Lung (tissue), 12 donors: ENCODE data around the gene EHD1. TPM values are rescaled to one million over a fixed set of nuclear protein-coding genes. Genes with fewer than 3 reads are reported as not detected.
A peak's percentile ranks its signal among the peaks of the same experiment; 100 is the strongest.

ENCODE experiments used
- ATAC-seq: fragments of 200-7000 bp; cut with Tn5 transposase; one replicate; pipeline ENCODE4 v1.9.1; 2020; ENCODE audit warnings: moderate number of reproducible peaks; ENCODE audit not compliant: insufficient read depth, low FRiP score
- DNase-seq, 3 donors: peaks; one replicate each; pipeline ENCODE4 v3.0.0-alpha.2; 2013 to 2017
- H3K27ac ChIP-seq, 2 donors: one replicate each; pipeline ENCODE4 v1.5.1; 2013; ENCODE audit warnings: mild to moderate bottlenecking in 2 of 2, moderate library complexity in 2 of 2, control low read depth in 1 of 2, inconsistent platforms in 1 of 2, low read depth in 1 of 2, low read length in 1 of 2
- H3K27me3 ChIP-seq, 3 donors: one replicate each; pipeline ENCODE4 v1.5.1; 2013; ENCODE audit warnings: low read length in 2 of 3; ENCODE audit not compliant: control insufficient read depth in 3 of 3, insufficient read depth in 3 of 3
- H3K36me3 ChIP-seq, 4 donors: one replicate each; pipeline ENCODE4 v1.5.1; 2013; ENCODE audit warnings: low read length in 4 of 4, mild to moderate bottlenecking in 1 of 4, moderate library complexity in 1 of 4; ENCODE audit not compliant: control insufficient read depth in 4 of 4, insufficient read depth in 4 of 4
- H3K4me1 ChIP-seq, 5 donors: one replicate each; pipeline ENCODE4 v1.5.1; 2013; ENCODE audit warnings: low read length in 5 of 5, mild to moderate bottlenecking in 2 of 5, moderate library complexity in 1 of 5; ENCODE audit not compliant: control insufficient read depth in 5 of 5, insufficient read depth in 5 of 5
- H3K4me3 ChIP-seq: one replicate; pipeline ENCODE4 v1.5.1; 2013; ENCODE audit warnings: mild to moderate bottlenecking, control low read depth, moderate library complexity
- H3K9ac ChIP-seq, 2 donors: one replicate each; pipeline ENCODE4 v1.5.1; 2013; ENCODE audit warnings: low read length in 2 of 2, control low read depth in 1 of 2; ENCODE audit not compliant: insufficient read depth in 1 of 2
- H3K9me3 ChIP-seq, 4 donors: one replicate each; pipeline ENCODE4 v1.5.1; 2013; ENCODE audit warnings: low read length in 3 of 4, mild to moderate bottlenecking in 1 of 4, moderate library complexity in 1 of 4; ENCODE audit not compliant: control insufficient read depth in 4 of 4, insufficient read depth in 3 of 4
- WGBS, 2 donors: extraction: QIAGEN DNeasy Blood & Tissue Kit; methylation state at CpG; one replicate each; pipeline ENCODE4 v1.1.7; 2013; 5-methylcytosine and 5-hydroxymethylcytosine counted together
- polyA plus RNA-seq, 2 donors: library from polyadenylated mRNA; stranded (reverse); fragments of 200-250 nt; gene quantifications; one replicate each; pipeline ENCODE4 v1.2.1, GENCODE V29; 2013
- total RNA-seq, 2 donors: library from RNA; depleted of rRNA in 1 of 2; stranded (reverse); fragments of >200 nt in 1 of 2; gene quantifications; one replicate each; pipeline ENCODE4 v1.2.1, GENCODE V29; 2014 to 2021
- TF ChIP-seq, protein P1 (sequence below): IDR thresholded peaks from 2 replicates; pipeline ENCODE4 v1.5.1; 2012; ENCODE audit warnings: mild to moderate bottlenecking; ENCODE audit errors: control extremely low read depth, extremely low read depth
- donor health status: control.
- donor health status: control.
- donor health status: Bipolar disorder and iron deficiency.
- donor health status: healthy.
- donor health status: DM: yes; HTN: yes; CAD: no.

Gene EHD1
- total and polyA plus RNA-seq, 4 donors: 42.1 to 144 (median 105) TPM

- TF ChIP-seq, protein P1, sequence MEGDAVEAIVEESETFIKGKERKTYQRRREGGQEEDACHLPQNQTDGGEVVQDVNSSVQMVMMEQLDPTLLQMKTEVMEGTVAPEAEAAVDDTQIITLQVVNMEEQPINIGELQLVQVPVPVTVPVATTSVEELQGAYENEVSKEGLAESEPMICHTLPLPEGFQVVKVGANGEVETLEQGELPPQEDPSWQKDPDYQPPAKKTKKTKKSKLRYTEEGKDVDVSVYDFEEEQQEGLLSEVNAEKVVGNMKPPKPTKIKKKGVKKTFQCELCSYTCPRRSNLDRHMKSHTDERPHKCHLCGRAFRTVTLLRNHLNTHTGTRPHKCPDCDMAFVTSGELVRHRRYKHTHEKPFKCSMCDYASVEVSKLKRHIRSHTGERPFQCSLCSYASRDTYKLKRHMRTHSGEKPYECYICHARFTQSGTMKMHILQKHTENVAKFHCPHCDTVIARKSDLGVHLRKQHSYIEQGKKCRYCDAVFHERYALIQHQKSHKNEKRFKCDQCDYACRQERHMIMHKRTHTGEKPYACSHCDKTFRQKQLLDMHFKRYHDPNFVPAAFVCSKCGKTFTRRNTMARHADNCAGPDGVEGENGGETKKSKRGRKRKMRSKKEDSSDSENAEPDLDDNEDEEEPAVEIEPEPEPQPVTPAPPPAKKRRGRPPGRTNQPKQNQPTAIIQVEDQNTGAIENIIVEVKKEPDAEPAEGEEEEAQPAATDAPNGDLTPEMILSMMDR: no peak
- DNase-seq: no peak
- Histone ChIP-seq H3K9me3 (no peaks in the 10 kb centered on the region), H3K27ac (peak overlapping the region in 1 of 2 donors; percentile 69), H3K27me3 (no peaks in the 10 kb centered on the region), H3K9ac (no peak overlapping the region), H3K36me3 (peaks cover 0 to 13% (median 1%) of the 10 kb centered on the region in 4 donors), H3K4me3 (no peak overlapping the region), H3K4me1 (peaks cover 0 to 12% (median 8%) of the 10 kb centered on the region in 5 donors)
- 89 to 93% methylated on average over 15 of the region's 15 CpGs for WGBS, 2 donors
- ATAC-seq: no peak
Observed at GRCh38 chr11:64841592-64842365, 36.6 kb downstream of the EHD1 start.

- TF ChIP-seq, protein P1: no peak
- Histone ChIP-seq H3K36me3 (peaks cover 0 to 16% (median 1%) of the 10 kb centered on the region in 4 donors), H3K27me3 (no peaks in the 10 kb centered on the region), H3K9me3 (no peaks in the 10 kb centered on the region), H3K27ac (no peak overlapping the region), H3K4me3 (no peak overlapping the region), H3K4me1 (peaks cover 0 to 12% (median 8%) of the 10 kb centered on the region in 5 donors), H3K9ac (no peak overlapping the region)
- no peak for ATAC-seq
- WGBS, 2 donors: 92 to 93% methylated on average over 24 of the region's 24 CpGs
- DNase-seq: no peak
Observed at GRCh38 chr11:64839887-64840782, 38.3 kb downstream of the EHD1 start.

GRCh38 chr11:64839335-64839734, 39.1 kb downstream of the EHD1 start:
- DNase-seq (no peak), ATAC-seq (no peak)
- H3K4me3 ChIP-seq: no peak overlapping the region
- peaks cover 0 to 12% (median 3%) of the 10 kb centered on the region in 5 donors for H3K4me1 ChIP-seq
- no peak overlapping the region for H3K27ac ChIP-seq
- H3K27me3 ChIP-seq: no peaks in the 10 kb centered on the region
- whole genome bisulfite sequencing, 2 donors: 91 to 92% methylated on average over 13 of the region's 13 CpGs
- H3K36me3 ChIP-seq: peaks cover 0 to 17% (median 1%) of the 10 kb centered on the region in 4 donors
- no peak overlapping the region for H3K9ac ChIP-seq
- TF ChIP-seq, protein P1: no peak
- H3K9me3 ChIP-seq: no peaks in the 10 kb centered on the region
